Activated naive CD4-positive, alpha-beta T cell treated with anti-CD3 and anti-CD28 coated beads for 36 hours (primary cell): ENCODE measurements around the gene PDP2. TPM values are rescaled to one million over a fixed set of nuclear protein-coding genes. Genes with fewer than 3 reads are reported as not detected.
"Not testable (repeated sequence)": the region's sequence is repeated elsewhere in the genome, so short reads cannot be mapped to it uniquely, and the experiment has no call there.

Experiments used
- CTCF ChIA-PET: fragments of 350-600 bp; sonication (Branson Sonifier 250); formaldehyde crosslinking; loops from one replicate; lab custom pipeline; 2021; ENCODE audit warnings: antibody characterized with exemption; lab: Charles Lee
- DNase-seq: peaks from one replicate; pipeline ENCODE4 v3.0.0-alpha.2; 2020
- H3K27ac Mint-ChIP-seq: one replicate; pipeline ENCODE4 v1.8.0; 2021; ENCODE audit warnings: mild to moderate bottlenecking, mixed read lengths
- H3K27me3 Mint-ChIP-seq: one replicate; pipeline ENCODE4 v1.8.0; 2021; ENCODE audit warnings: low read depth, mixed read lengths
- H3K36me3 Mint-ChIP-seq: one replicate; pipeline ENCODE4 v1.8.0; 2021; ENCODE audit warnings: low read depth, mixed read lengths
- H3K4me1 Mint-ChIP-seq: one replicate; pipeline ENCODE4 v1.8.0; 2021; ENCODE audit warnings: low read depth, mixed read lengths
- H3K4me3 Mint-ChIP-seq: one replicate; pipeline ENCODE4 v1.8.0; 2021; ENCODE audit warnings: mild to moderate bottlenecking, moderate library complexity, mixed read lengths
- H3K9me3 Mint-ChIP-seq: one replicate; pipeline ENCODE4 v1.8.0; 2021; ENCODE audit warnings: mixed read lengths
- intact Hi-C: fragments of 100-400 bp; cut with micrococcal nuclease; formaldehyde crosslinking; loops from one replicate; pipeline ENCODE4 v1.15.1; 2023
- total RNA-seq, 2 experiments: library from RNA; stranded (reverse); gene quantifications; one replicate each; pipeline ENCODE4 v1.2.3, GENCODE V29; 2021

The PDP2 gene
- total RNA-seq, 2 experiments from 2014 or later, result 18.8 to 20.6 TPM

- intact Hi-C loops, result no loop called here
- no peak for DNase-seq
These were observed 23.5 kb upstream of the PDP2 start for GRCh38 chr16:66856801-66857200.

GRCh38 chr16:66857437-66857836, 22.9 kb upstream of the PDP2 start:
- Mint-ChIP-seq H3K27ac (no peak overlapping the region), H3K4me3 (no peak overlapping the region), H3K36me3 (no peaks in the 10 kb centered on the region), H3K4me1 (no peaks in the 10 kb centered on the region), H3K27me3 (no peaks in the 10 kb centered on the region), H3K9me3 (no peaks in the 10 kb centered on the region)
- intact Hi-C loops, result no loop called here
- CTCF ChIA-PET, result interaction anchor here (1.2 to 1.7 kb wide), 3 partner anchors 10 to 27 kb away, joined by 3 to 15 read pairs (median 7); partner anchors contain the start of gene NAE1
- no peak for DNase-seq

More at GRCh38 chr16:66856801-66857200, 23.5 kb upstream of the PDP2 start:
- Mint-ChIP-seq H3K4me1 (no peaks in the 10 kb centered on the region), H3K27me3 (no peaks in the 10 kb centered on the region), H3K36me3 (no peaks in the 10 kb centered on the region), H3K4me3 (no peak overlapping the region), H3K27ac (no peak overlapping the region), H3K9me3 (no peaks in the 10 kb centered on the region)
- CTCF ChIA-PET, result interaction anchor here (0.6 to 1.7 kb wide), 5 partner anchors 11 to 34 kb away, joined by 3 to 15 read pairs (median 3); partner anchors contain the start of gene NAE1

GRCh38 chr16:66858740-66859396, 21.4 kb upstream of the PDP2 start:
- Mint-ChIP-seq H3K27ac (no peak overlapping the region), H3K36me3 (no peaks in the 10 kb centered on the region), H3K27me3 (no peaks in the 10 kb centered on the region), H3K4me1 (no peaks in the 10 kb centered on the region), H3K9me3 (no peaks in the 10 kb centered on the region), H3K4me3 (no peak overlapping the region)
- intact Hi-C loops, result no loop called here
- DNase-seq, result no peak
- CTCF ChIA-PET, result interaction anchor here (0.7 kb wide), 2 partner anchors 8 to 9 kb away, joined by 3 to 7 read pairs; no protein-coding TSS in a partner anchor

- Mint-ChIP-seq H3K36me3 (no peaks in the 10 kb centered on the region), H3K27me3 (no peaks in the 10 kb centered on the region), H3K9me3 (no peaks in the 10 kb centered on the region), H3K27ac (no peak overlapping the region), H3K4me1 (no peaks in the 10 kb centered on the region), H3K4me3 (no peak overlapping the region)
- CTCF ChIA-PET, result interaction anchor here (0.7 to 3.8 kb wide), 5 partner anchors 9 to 29 kb away, joined by 3 to 19 read pairs (median 3); partner anchors contain the start of gene NAE1
- DNase-seq, result no peak
- intact Hi-C loops, result no loop called here
These were observed 20.8 kb upstream of the PDP2 start for GRCh38 chr16:66859397-66860068.

- H3K9me3 Mint-ChIP-seq, result no peaks in the 10 kb centered on the region
- H3K27me3 Mint-ChIP-seq, result no peaks in the 10 kb centered on the region
- H3K36me3 Mint-ChIP-seq, result no peaks in the 10 kb centered on the region
- H3K4me3 Mint-ChIP-seq, result no peak overlapping the region
- DNase-seq, result no peak
- CTCF ChIA-PET, result interaction anchor here (0.6 to 3.8 kb wide), 3 partner anchors 31 to 164 kb away, joined by 3 to 19 read pairs (median 4); partner anchors contain the start of gene NAE1
- no peaks in the 10 kb centered on the region for H3K4me1 Mint-ChIP-seq
- intact Hi-C loops, result no loop called here
- H3K27ac Mint-ChIP-seq, result no peak overlapping the region
These were observed 18.2 kb upstream of the PDP2 start for GRCh38 chr16:66862023-66862520.

GRCh38 chr16:66863707-66864106, 16.6 kb upstream of the PDP2 start:
- intact Hi-C loops, result no loop called here
- no peaks in the 10 kb centered on the region for H3K9me3 Mint-ChIP-seq
- CTCF ChIA-PET, result interaction anchor here (3.8 kb wide), 1 partner anchor 33 kb away, joined by 19 read pairs; the partner anchor contains the start of gene NAE1
- H3K4me3 Mint-ChIP-seq, result no peak overlapping the region
- no peaks in the 10 kb centered on the region for H3K36me3 Mint-ChIP-seq
- H3K27ac Mint-ChIP-seq, result no peak overlapping the region
- DNase-seq, result no peak
- H3K27me3 Mint-ChIP-seq, result no peaks in the 10 kb centered on the region
- peaks cover 2% of the 10 kb centered on the region for H3K4me1 Mint-ChIP-seq

- CTCF ChIA-PET, result interaction anchor here (0.7 to 6.3 kb wide), 12 partner anchors 11 to 463 kb away, joined by 3 to 132 read pairs (median 14); partner anchors contain the start of genes CA7, NAE1 and PDP2
- Mint-ChIP-seq H3K9me3 (no peaks in the 10 kb centered on the region), H3K4me3 (no peak overlapping the region), H3K27me3 (no peaks in the 10 kb centered on the region), H3K27ac (no peak overlapping the region), H3K4me1 (peaks cover 18% of the 10 kb centered on the region), H3K36me3 (no peaks in the 10 kb centered on the region)
- intact Hi-C loops, result no loop called here
- DNase-seq, result no peak
These were observed 10.9 kb upstream of the PDP2 start for GRCh38 chr16:66869424-66869823.

GRCh38 chr16:66871363-66871762, 9.0 kb upstream of the PDP2 start:
- H3K36me3 Mint-ChIP-seq, H3K27me3 Mint-ChIP-seq, intact Hi-C loops, H3K27ac Mint-ChIP-seq, H3K9me3 Mint-ChIP-seq, DNase-seq, H3K4me3 Mint-ChIP-seq: not testable (repeated sequence)
- CTCF ChIA-PET, result interaction anchor here (0.7 to 6.3 kb wide), 5 partner anchors 9 to 144 kb away, joined by 3 to 132 read pairs (median 3); partner anchors contain the start of genes DYNC1LI2, NAE1 and PDP2
- H3K4me1 Mint-ChIP-seq, result peaks cover 33% of the 10 kb centered on the region

GRCh38 chr16:66871840-66872239, 8.5 kb upstream of the PDP2 start:
- CTCF ChIA-PET, result interaction anchor here (0.7 to 1.7 kb wide), 7 partner anchors 9 to 119 kb away, joined by 3 to 18 read pairs (median 4); partner anchors contain the start of genes NAE1 and PDP2
- no peak for DNase-seq
- peaks cover 33% of the 10 kb centered on the region for H3K4me1 Mint-ChIP-seq
- no peaks in the 10 kb centered on the region for H3K36me3 Mint-ChIP-seq
- no peaks in the 10 kb centered on the region for H3K27me3 Mint-ChIP-seq
- no peak overlapping the region for H3K4me3 Mint-ChIP-seq
- intact Hi-C loops, result loop anchor here (2.0 kb wide), 4 partner anchors 63 to 319 kb away; partner anchors contain the start of genes CES2, CIAO2B, CKLF and DYNC1LI2
- peaks cover 2% of the 10 kb centered on the region for H3K9me3 Mint-ChIP-seq
- no peak overlapping the region for H3K27ac Mint-ChIP-seq

DNA sequence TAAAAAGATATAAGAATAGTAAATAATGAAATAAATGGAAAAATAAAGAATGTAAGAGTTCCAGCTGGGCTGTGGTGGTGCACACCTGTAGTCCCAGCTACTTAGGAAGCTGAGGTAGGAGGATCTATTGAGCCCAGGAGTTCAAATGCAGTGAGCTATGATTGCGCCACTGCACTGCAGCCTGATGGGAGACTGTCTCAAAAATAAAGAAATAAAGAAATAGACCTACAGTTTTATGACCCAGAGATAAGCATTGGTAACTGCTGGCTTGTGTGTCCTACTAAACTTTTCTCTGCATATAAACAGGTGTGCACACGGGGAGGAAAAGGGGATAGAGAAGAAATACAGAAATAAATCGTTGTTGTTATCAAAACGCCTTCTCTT, 7.8 kb upstream of the PDP2 start:
- CTCF ChIA-PET, result interaction anchor here (0.6 to 1.7 kb wide), 13 partner anchors 13 to 264 kb away, joined by 3 to 18 read pairs (median 3); partner anchors contain the start of genes NAE1 and RRAD
- peaks cover 34% of the 10 kb centered on the region for H3K4me1 Mint-ChIP-seq

DNA sequence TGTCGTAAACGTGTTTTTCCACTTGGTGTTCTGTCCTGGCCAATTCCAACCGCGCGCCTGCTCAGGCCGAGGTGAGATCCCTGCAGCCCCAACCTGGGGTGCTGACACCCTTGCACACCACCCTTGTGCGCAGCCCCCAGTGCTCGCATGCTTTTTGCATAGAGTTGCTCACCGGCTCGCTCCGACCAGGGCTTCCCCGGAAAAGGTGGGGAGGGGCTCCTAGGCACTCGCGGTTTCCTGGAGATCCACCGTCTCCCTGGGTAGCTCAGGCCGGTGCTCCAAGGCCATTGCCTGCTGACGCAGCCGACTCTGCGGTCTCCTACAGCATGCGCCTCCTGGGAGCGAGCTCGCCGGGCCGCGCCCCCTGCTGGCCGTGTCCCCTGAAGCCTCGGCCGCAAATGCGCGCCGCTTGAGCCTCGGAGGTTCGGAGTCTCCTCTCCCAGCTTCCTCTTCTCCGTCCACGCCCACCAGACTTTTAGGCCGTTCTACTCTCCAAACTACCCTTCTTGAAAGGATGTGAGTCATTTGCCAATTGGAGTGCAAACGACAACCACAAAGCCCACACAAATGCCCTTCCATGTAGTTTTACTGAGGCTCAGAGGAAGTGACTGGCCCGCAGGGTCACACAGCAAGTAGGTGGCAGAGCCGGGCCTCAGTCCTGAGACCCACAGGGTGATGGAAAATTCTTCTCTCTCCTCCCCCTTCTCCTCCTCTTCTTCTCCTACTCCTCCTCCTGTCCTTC, 7.2 kb upstream of the PDP2 start:
- peaks cover 38% of the 10 kb centered on the region for H3K4me1 Mint-ChIP-seq
- no peaks in the 10 kb centered on the region for H3K27me3 Mint-ChIP-seq
- intact Hi-C loops, result loop anchor here (1.0 to 2.0 kb wide), 9 partner anchors 42 to 465 kb away; partner anchors contain the start of genes CES2, CIAO2B, CKLF and DYNC1LI2
- peaks cover 2% of the 10 kb centered on the region for H3K9me3 Mint-ChIP-seq
- H3K4me3 Mint-ChIP-seq, result peak overlapping the region; percentile 62
- DNase-seq, result peak; percentile 93
- CTCF ChIA-PET, result interaction anchor here (0.6 to 1.7 kb wide), 14 partner anchors 14 to 297 kb away, joined by 3 to 18 read pairs (median 3); partner anchors contain the start of genes NAE1 and RRAD
- no peaks in the 10 kb centered on the region for H3K36me3 Mint-ChIP-seq
- H3K27ac Mint-ChIP-seq, result peak overlapping the region; percentile 81

More for the DNA sequence above, 7.8 kb upstream of the PDP2 start:
- H3K36me3 Mint-ChIP-seq, result no peaks in the 10 kb centered on the region
- DNase-seq, result no peak
- intact Hi-C loops, result loop anchor here (2.0 kb wide), 4 partner anchors 62 to 320 kb away; partner anchors contain the start of genes CES2, CIAO2B, CKLF and DYNC1LI2
- no peaks in the 10 kb centered on the region for H3K27me3 Mint-ChIP-seq
- no peak overlapping the region for H3K27ac Mint-ChIP-seq
- H3K9me3 Mint-ChIP-seq, result peaks cover 2% of the 10 kb centered on the region
- peak overlapping the region; percentile 62 for H3K4me3 Mint-ChIP-seq
